Thoracic aorta (tissue), 2 donors: Measurements from ENCODE around the gene SDK1. TPM values are rescaled to one million over a fixed set of nuclear protein-coding genes. Genes with fewer than 3 reads are reported as not detected.

Experiments used
- ATAC-seq: fragments of 150-250 bp; one replicate; pipeline ENCODE4 v1.8.0; 2017; ENCODE audit warnings: low read depth; ENCODE audit not compliant: insufficient number of reproducible peaks, low FRiP score
- DNase-seq: peaks from one replicate; pipeline ENCODE4 v3.0.0-alpha.2; 2020; ENCODE audit warnings: low spot score
- H3K27ac ChIP-seq, 2 donors: fragments of 200-600 bp; sonication (generic); 1 replicate in 1 of 2; 2 replicates in 1 of 2; pipeline ENCODE4 v1.5.1; 2016; ENCODE audit warnings: mild to moderate bottlenecking in 2 of 2, moderate library complexity in 2 of 2
- H3K27me3 ChIP-seq: fragments of 200-600 bp; sonication (generic); replicated peaks from 2 replicates; pipeline ENCODE4 v1.6.0; 2016; ENCODE audit warnings: mild to moderate bottlenecking; ENCODE audit not compliant: insufficient read depth
- H3K36me3 ChIP-seq: fragments of 200-600 bp; sonication (generic); one replicate; pipeline ENCODE4 v1.5.1; 2016
- H3K4me1 ChIP-seq, 2 donors: fragments of 200-600 bp; sonication (generic); 1 replicate in 1 of 2; 2 replicates in 1 of 2; pipeline versions ENCODE4 v1.5.1 to v1.6.0; 2016; ENCODE audit warnings: low read depth in 2 of 2, mild to moderate bottlenecking in 1 of 2; ENCODE audit not compliant: control insufficient read depth in 1 of 2
- H3K4me3 ChIP-seq: fragments of 200-600 bp; sonication (generic); 2 replicates; pipeline ENCODE4 v1.5.1; 2016; ENCODE audit warnings: mild to moderate bottlenecking
- H3K9me3 ChIP-seq: fragments of 200-600 bp; sonication (generic); 2 replicates; pipeline ENCODE4 v1.5.1; 2016
- CTCF ChIP-seq: fragments of 200-600 bp; sonication (generic); IDR thresholded peaks from one replicate; pipeline ENCODE4 v1.5.1; 2019; ENCODE audit warnings: antibody characterized with exemption
- total RNA-seq, 2 donors: library from RNA; depleted of rRNA; stranded (reverse); fragments of >200 nt; gene quantifications; one replicate each; pipeline versions ENCODE4 v1.1.0 to v1.2.3, GENCODE V29; 2016

The SDK1 gene
- total RNA-seq, 2 donors from 2014 or later, result 27.5 to 29.2 TPM

GRCh38 chr7:4099651-4100050 lies 798.6 kb downstream of the SDK1 start:
- no peak for DNase-seq
- ATAC-seq, result no peak
- H3K9me3 ChIP-seq, result no peaks in the 10 kb centered on the region
- H3K4me1 ChIP-seq, result no peaks in the 10 kb centered on the region
- TF ChIP-seq CTCF, result no peak
- no peak overlapping the region for H3K27ac ChIP-seq
- no peaks in the 10 kb centered on the region for H3K36me3 ChIP-seq
- no peaks in the 10 kb centered on the region for H3K27me3 ChIP-seq
- no peak overlapping the region for H3K4me3 ChIP-seq

DNA sequence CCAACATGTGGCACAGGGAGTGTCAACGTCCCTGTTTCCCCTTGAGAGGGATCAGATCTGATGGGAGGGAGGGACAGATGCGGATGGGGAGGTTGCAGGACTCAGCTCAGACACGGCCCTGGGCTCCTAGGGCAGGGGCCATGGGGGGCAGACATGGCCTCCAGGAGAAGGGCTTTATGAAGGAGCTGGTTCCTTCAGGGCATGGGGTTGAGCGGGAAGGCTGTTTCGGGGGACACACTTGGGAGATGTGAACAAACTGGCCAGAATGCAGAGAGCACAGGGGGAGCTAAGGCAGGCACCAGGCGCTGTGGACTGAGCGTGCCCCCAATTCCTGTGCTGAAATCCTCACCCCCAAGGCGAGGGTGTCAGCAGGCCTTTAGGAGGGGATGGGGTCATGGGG lies 799.1 kb downstream of the SDK1 start:
- TF ChIP-seq CTCF, result no peak
- H3K27me3 ChIP-seq, result no peaks in the 10 kb centered on the region
- H3K27ac ChIP-seq, result no peak overlapping the region
- DNase-seq (no peak), ATAC-seq (no peak)
- H3K4me3 ChIP-seq, result no peak overlapping the region
- H3K36me3 ChIP-seq, result no peaks in the 10 kb centered on the region
- no peaks in the 10 kb centered on the region for H3K9me3 ChIP-seq
- no peaks in the 10 kb centered on the region for H3K4me1 ChIP-seq

DNA sequence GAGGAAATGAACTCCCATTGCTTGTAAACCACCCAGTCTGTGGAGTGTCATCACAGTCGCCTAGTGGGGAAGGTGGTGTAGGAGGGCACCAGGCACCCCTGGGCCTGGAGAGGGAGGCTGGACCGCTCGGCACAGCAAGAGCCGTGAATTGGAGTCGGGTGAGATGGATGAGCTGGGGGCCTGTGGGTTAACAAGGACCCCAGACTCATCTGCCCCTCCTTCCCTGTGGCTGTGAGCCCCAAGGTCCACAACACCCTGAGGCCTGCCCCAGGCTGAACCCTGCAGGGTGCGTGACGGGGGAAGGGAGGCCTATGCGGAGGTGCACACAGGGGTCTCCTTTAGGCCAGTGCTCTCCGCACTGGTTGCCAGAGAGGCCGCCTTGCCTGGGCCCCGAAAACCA lies 799.6 kb downstream of the SDK1 start:
- H3K36me3 ChIP-seq, result no peaks in the 10 kb centered on the region
- H3K27me3 ChIP-seq, result no peaks in the 10 kb centered on the region
- H3K27ac ChIP-seq, result no peak overlapping the region
- DNase-seq (no peak), ATAC-seq (no peak)
- H3K9me3 ChIP-seq, result no peaks in the 10 kb centered on the region
- no peaks in the 10 kb centered on the region for H3K4me1 ChIP-seq
- TF ChIP-seq CTCF, result no peak
- no peak overlapping the region for H3K4me3 ChIP-seq

- Histone ChIP-seq H3K4me3 (no peak overlapping the region), H3K9me3 (no peaks in the 10 kb centered on the region), H3K4me1 (no peaks in the 10 kb centered on the region), H3K36me3 (no peaks in the 10 kb centered on the region), H3K27ac (no peak overlapping the region), H3K27me3 (no peaks in the 10 kb centered on the region)
- DNase-seq (no peak), ATAC-seq (no peak)
- no peak for TF ChIP-seq CTCF
Observed at GRCh38 chr7:4102231-4102841, 801.3 kb downstream of the SDK1 start.

DNA sequence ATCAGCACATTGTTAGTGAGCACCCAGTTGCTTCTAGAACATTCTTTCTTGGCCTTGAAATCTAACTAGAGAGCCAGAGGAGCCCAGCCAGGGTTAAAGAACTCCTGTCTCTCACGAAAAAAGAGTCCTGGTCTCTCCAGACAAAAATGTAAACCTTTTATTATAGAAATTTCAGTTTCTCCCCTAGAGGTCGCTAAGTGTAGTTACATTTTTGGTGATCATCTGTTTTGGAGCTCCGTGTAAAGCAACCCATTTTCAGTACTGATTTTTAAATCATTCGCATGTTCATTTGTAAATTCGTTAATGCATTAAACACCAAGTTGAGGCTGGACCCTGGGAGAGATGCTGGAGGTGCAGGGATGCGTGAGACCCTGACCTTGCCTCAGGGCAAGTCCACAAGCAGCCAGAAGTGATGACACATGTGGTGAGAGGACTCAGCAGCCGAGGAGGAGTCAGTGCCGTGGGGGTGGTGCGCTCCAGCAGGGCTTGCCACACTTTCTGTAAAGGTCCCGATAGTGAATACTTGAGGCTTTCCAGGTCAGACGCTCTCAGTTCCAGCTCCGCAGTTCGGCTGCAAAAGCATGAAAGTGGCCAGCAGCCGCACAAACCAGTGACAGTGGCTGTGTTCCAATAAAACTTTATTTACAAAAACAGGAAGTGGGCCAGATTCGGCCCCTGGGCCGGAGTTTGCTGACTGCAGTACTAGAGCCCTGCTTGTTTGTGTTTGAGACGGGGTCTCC lies 802.5 kb downstream of the SDK1 start:
- no peak for DNase-seq
- H3K27ac ChIP-seq, result no peak overlapping the region
- no peak for TF ChIP-seq CTCF
- H3K27me3 ChIP-seq, result no peaks in the 10 kb centered on the region
- H3K9me3 ChIP-seq, result no peaks in the 10 kb centered on the region
- H3K4me3 ChIP-seq, result no peak overlapping the region
- H3K4me1 ChIP-seq, result no peaks in the 10 kb centered on the region
- H3K36me3 ChIP-seq, result no peaks in the 10 kb centered on the region
- no peak for ATAC-seq
